Common myeloid progenitor, CD34-positive (primary cell): ENCODE measurements around the gene PDE6B.

Source experiments
- CTCF ChIA-PET: fragments of 350-600 bp; sonication (Branson Sonifier 250); formaldehyde crosslinking; loops from one replicate; lab custom pipeline; 2021; ENCODE audit warnings: antibody characterized with exemption; lab: Charles Lee
- POLR2A ChIA-PET: fragments of 350-600 bp; sonication (Branson Sonifier 250); formaldehyde crosslinking; loops from one replicate; lab custom pipeline; 2021; ENCODE audit warnings: antibody characterized with exemption; lab: Charles Lee
- DNase-seq, 3 donors: peaks; one replicate each; pipeline versions ENCODE4 v3.0.0 to v3.0.0-alpha.2; 2013
- H3K27ac ChIP-seq, 2 experiments: 1 replicate in 1 of 2; 2 replicates in 1 of 2; pipeline ENCODE4 v1.7.0; 2013; ENCODE audit warnings: inconsistent platforms in 2 of 2, low read length in 2 of 2, mild to moderate bottlenecking in 2 of 2, low read depth in 1 of 2, moderate library complexity in 1 of 2; ENCODE audit not compliant: severe bottlenecking in 2 of 2, insufficient read depth in 1 of 2, poor library complexity in 1 of 2
- H3K27me3 ChIP-seq, 5 experiments: replicated peaks in 2 of 5; 1 replicate in 3 of 5; 2 replicates in 2 of 5; pipeline versions ENCODE4 v1.6.1 to v1.7.0; 2013; ENCODE audit warnings: low read length in 4 of 5, mild to moderate bottlenecking in 2 of 5, moderate library complexity in 2 of 5, inconsistent platforms in 1 of 5; ENCODE audit not compliant: insufficient read depth in 5 of 5, control insufficient read depth in 4 of 5
- H3K36me3 ChIP-seq, 4 experiments: 1 replicate in 2 of 4; 2 replicates in 2 of 4; pipeline versions ENCODE4 v1.6.1 to v1.7.0; 2013; ENCODE audit warnings: low read length in 3 of 4, control low read depth in 1 of 4, mild to moderate bottlenecking in 1 of 4; ENCODE audit not compliant: control insufficient read depth in 4 of 4, insufficient read depth in 4 of 4
- H3K4me1 ChIP-seq, 4 experiments: 1 replicate in 3 of 4; 2 replicates in 1 of 4; pipeline versions ENCODE4 v1.6.1 to v1.7.1; 2013; ENCODE audit warnings: low read length in 3 of 4, mild to moderate bottlenecking in 3 of 4, control low read depth in 1 of 4, inconsistent platforms in 1 of 4, moderate library complexity in 1 of 4; ENCODE audit not compliant: control insufficient read depth in 4 of 4, insufficient read depth in 4 of 4; ENCODE audit errors: control extremely low read depth in 1 of 4
- H3K4me3 ChIP-seq, 7 experiments: 1 replicate in 4 of 7; 2 replicates in 3 of 7; pipeline versions ENCODE4 v1.5.1 to v1.7.0; 2013; ENCODE audit warnings: mild to moderate bottlenecking in 7 of 7, low read length in 6 of 7, moderate library complexity in 6 of 7, inconsistent platforms in 2 of 7, low read depth in 2 of 7, control low read depth in 1 of 7; ENCODE audit not compliant: insufficient read depth in 4 of 7, control insufficient read depth in 1 of 7; ENCODE audit errors: extremely low read depth in 1 of 7
- H3K9me3 ChIP-seq, 5 experiments: 1 replicate in 4 of 5; 2 replicates in 1 of 5; pipeline versions ENCODE4 v1.6.1 to v1.7.1; 2013; ENCODE audit warnings: low read length in 4 of 5, mild to moderate bottlenecking in 2 of 5, inconsistent platforms in 1 of 5, low read depth in 1 of 5, moderate library complexity in 1 of 5; ENCODE audit not compliant: control insufficient read depth in 4 of 5, insufficient read depth in 2 of 5; ENCODE audit errors: control extremely low read depth in 1 of 5
- WGBS: methylation state at CpG from one replicate; pipeline ENCODE4 v1.1.5; 2013; ENCODE audit not compliant: insufficient coverage; 5-methylcytosine and 5-hydroxymethylcytosine counted together

PDE6B gene

GRCh38 chr4:654871-655463 is 29.6 kb downstream of the PDE6B start:
- Histone ChIP-seq H3K4me3 (no peak overlapping the region), H3K27me3 (peaks cover 0 to 45% (median 0%) of the 10 kb centered on the region in 5 experiments), H3K27ac (no peak overlapping the region), H3K4me1 (no peaks in the 10 kb centered on the region), H3K36me3 (peaks cover 0 to 7% (median under 1%) of the 10 kb centered on the region in 4 experiments), H3K9me3 (no peaks in the 10 kb centered on the region)
- no peak for DNase-seq
- WGBS = 76% methylated on average over 17 of the region's 17 CpGs
- ChIA-PET CTCF (no interaction called here), POLR2A (no interaction called here)

- no peak for DNase-seq
- ChIA-PET POLR2A (no interaction called here), CTCF (no interaction called here)
- no peak overlapping the region for H3K4me3 ChIP-seq
- H3K27ac ChIP-seq = no peak overlapping the region
- peaks cover 0 to 9% (median 4%) of the 10 kb centered on the region in 4 experiments for H3K36me3 ChIP-seq
- WGBS = 82% methylated on average over 18 of the region's 26 CpGs
- peaks cover 0 to 40% (median 0%) of the 10 kb centered on the region in 5 experiments for H3K27me3 ChIP-seq
- H3K9me3 ChIP-seq = no peaks in the 10 kb centered on the region
- H3K4me1 ChIP-seq = no peaks in the 10 kb centered on the region
These were observed 30.2 kb downstream of the PDE6B start for GRCh38 chr4:655464-656151.

- peak in 1 of 3 donors; percentile 24 for DNase-seq
- ChIA-PET CTCF (no interaction called here), POLR2A (no interaction called here)
- no peaks in the 10 kb centered on the region for H3K9me3 ChIP-seq
- WGBS = 82% methylated on average over 44 of the region's 58 CpGs
- H3K36me3 ChIP-seq = peaks cover 0 to 12% (median 5%) of the 10 kb centered on the region in 4 experiments
- H3K27ac ChIP-seq = no peak overlapping the region
- no peak overlapping the region for H3K4me3 ChIP-seq
- no peaks in the 10 kb centered on the region for H3K4me1 ChIP-seq
- H3K27me3 ChIP-seq = peaks cover 0 to 29% (median 0%) of the 10 kb centered on the region in 5 experiments
These were observed 31.3 kb downstream of the PDE6B start for GRCh38 chr4:656436-657337.

GRCh38 chr4:657338-657833 is 32.0 kb downstream of the PDE6B start:
- no peaks in the 10 kb centered on the region for H3K9me3 ChIP-seq
- ChIA-PET CTCF (no interaction called here), POLR2A (no interaction called here)
- no peak overlapping the region for H3K4me3 ChIP-seq
- peaks cover 0 to 17% (median 8%) of the 10 kb centered on the region in 4 experiments for H3K36me3 ChIP-seq
- DNase-seq = no peak
- H3K4me1 ChIP-seq = no peaks in the 10 kb centered on the region
- no peak overlapping the region for H3K27ac ChIP-seq
- whole genome bisulfite sequencing = 92% methylated on average over 13 of the region's 23 CpGs
- H3K27me3 ChIP-seq = peaks cover 0 to 22% (median 0%) of the 10 kb centered on the region in 5 experiments

GRCh38 chr4:657834-658667 is 32.7 kb downstream of the PDE6B start:
- H3K4me1 ChIP-seq = peaks cover 0 to 3% (median 3%) of the 10 kb centered on the region in 4 experiments
- H3K27me3 ChIP-seq = peaks cover 0 to 18% (median 0%) of the 10 kb centered on the region in 5 experiments
- H3K4me3 ChIP-seq = no peak overlapping the region
- no peaks in the 10 kb centered on the region for H3K9me3 ChIP-seq
- ChIA-PET CTCF (no interaction called here), POLR2A (no interaction called here)
- 95% methylated on average over 18 of the region's 27 CpGs for WGBS
- DNase-seq = peak in 1 of 3 donors; percentile 18
- H3K36me3 ChIP-seq = peaks cover 0 to 18% (median 8%) of the 10 kb centered on the region in 4 experiments
- H3K27ac ChIP-seq = no peak overlapping the region
